Activated gamma-delta T cell treated with anti-CD3 and anti-CD28 coated beads, Interleukin-2, amount 50 U/mL, for 16 hours (primary cell): ENCODE measurements around the gene FAM181A.

Experiments
- DNase-seq: peaks from one replicate; pipeline ENCODE4 v3.0.0-alpha.2; 2020; ENCODE audit warnings: low read depth

Gene FAM181A

DNA sequence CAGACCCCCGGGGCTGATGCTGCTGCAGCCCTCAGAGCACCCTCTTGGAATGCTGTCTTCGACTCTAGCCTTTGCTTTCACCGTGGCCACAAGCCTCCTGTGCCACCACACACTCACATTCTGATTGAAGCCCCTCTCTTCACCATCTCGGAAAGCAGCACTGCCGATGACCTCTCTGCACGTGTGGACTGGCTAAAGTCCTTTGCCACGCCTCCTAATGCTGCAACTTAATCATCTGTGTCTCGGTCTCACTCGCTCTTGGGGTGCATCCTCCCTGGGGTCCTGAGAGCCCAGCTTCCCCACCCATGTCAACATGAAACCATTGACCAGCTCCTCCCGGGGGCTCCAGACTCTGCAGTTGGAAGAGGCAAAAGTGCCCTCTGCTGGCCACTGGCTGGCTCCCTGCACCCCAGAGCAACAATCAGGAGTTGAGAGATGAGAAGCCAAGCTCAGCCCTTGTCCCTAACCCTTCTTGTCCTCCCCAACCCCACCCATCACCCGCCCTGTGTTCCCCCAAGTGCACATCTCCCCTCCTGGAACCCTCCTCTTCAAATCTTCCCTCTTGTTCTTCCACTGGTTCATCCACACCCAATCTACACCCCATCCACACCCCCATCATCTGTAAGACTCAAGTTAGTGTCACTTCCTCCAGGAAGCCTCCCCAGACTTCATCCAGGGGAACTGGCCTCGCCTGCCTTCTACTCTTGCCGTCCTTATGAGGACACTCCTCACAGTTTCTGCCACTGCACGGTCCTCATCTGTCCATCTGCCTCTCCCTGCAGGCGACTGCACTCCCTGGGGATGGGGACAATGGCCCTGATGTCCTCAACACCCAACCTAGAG is 23.6 kb upstream of the FAM181A start:
- DNase-seq = no peak

GRCh38 chr14:93905623-93906022 is 21.5 kb upstream of the FAM181A start:
- DNase-seq = no peak

DNA sequence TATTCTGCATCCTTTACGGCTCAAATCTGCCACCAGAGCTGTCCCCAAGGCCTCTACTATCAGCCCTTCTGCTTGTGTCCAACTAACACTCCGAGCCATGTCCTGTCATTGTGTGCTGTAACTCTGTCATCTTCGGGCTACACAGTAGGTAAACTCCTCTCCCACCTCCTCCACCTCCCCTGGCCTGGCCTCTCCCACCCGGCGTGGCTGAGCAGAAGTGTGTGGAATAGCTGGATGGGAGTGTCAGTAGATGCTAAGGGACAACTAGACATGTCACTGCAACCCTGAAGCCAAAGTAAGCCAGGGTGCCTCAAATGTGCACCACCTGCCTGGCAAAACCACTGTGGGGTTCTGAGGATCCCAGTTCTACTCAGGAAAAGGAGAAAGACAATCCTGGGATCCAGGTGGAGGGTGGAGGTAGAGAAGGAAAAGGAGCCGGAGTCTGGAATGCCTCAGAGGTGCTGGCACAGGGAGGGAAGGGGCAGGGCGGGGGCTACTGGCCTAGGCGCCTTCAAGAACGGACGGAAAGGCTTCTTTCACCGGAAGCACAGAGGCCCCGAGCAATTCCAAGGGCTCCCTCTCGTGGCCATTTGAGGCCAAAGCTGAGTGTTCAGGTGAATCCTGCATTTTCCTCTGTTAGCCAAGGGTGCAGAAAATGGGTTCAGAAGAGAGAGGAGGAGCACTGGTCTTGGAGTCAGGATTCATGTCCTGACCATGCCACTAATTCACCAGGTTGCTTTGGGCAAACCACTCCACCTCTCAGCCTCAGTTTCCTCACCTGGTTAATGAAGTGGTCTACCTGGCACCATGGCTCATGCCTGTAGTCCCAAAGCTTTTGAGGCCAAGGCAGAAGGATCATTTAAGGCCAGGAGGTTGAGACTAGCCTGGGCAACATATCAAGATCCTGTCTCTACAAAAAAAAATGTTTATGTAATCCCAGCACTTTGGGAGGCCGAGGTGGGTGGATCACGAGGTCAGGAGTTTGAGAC is 20.5 kb upstream of the FAM181A start:
- DNase-seq = peak; percentile 11

- no peak for DNase-seq
Measured at GRCh38 chr14:93909429-93910128, 17.6 kb upstream of the FAM181A start.

GRCh38 chr14:93911975-93912615 is 15.0 kb upstream of the FAM181A start:
- DNase-seq = no peak

DNA sequence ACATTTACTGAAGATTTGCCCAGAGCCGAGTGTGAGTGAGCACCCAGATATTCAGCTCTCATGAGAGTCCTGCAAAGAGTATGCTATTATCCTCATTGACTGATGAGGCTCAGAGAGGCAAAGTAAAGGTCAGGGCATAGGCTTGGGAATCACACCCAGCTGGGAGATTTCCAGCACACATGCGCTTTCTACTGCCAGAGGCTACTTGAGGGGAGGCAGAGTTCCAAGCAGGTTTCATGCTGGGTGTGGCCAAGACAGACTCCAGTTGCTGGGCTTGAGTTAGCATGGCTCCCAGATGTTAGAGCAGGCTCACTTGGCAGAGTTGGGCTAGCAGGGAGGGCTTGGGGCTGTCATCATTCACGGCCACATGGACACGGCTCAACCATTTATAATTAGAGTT is 14.4 kb upstream of the FAM181A start:
- DNase-seq = no peak

- no peak for DNase-seq
Measured at GRCh38 chr14:93914278-93914677, 12.9 kb upstream of the FAM181A start.

- no peak for DNase-seq
Measured at GRCh38 chr14:93915070-93915705, 12.0 kb upstream of the FAM181A start.

DNA sequence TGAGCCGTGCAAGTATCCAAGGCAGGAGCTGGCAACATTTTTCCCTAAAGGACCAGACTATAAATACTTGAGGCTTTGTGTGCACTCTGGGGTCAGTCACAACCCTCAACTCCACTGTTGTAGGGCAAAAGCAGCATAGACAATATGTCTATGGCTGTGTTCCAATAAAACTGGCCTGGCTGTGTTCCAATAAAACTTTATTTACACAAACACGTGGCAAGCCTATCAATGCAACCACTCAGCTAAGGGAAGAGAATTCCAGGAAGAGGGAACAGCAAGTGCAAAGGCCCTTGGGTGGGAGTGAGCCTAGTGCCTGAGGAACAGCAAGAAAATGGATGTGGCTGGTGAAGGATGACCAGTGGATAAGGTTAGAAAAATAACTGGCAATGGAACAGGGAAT is 11.3 kb upstream of the FAM181A start:
- DNase-seq = no peak

GRCh38 chr14:93916498-93916897 is 10.6 kb upstream of the FAM181A start:
- DNase-seq = no peak

- DNase-seq = no peak
Measured at GRCh38 chr14:93917141-93917540, 10.0 kb upstream of the FAM181A start.

- no peak for DNase-seq
Measured at GRCh38 chr14:93921001-93921806, 5.9 kb upstream of the FAM181A start.

- DNase-seq = no peak
Measured at GRCh38 chr14:93923626-93924025, 3.5 kb upstream of the FAM181A start.

DNA sequence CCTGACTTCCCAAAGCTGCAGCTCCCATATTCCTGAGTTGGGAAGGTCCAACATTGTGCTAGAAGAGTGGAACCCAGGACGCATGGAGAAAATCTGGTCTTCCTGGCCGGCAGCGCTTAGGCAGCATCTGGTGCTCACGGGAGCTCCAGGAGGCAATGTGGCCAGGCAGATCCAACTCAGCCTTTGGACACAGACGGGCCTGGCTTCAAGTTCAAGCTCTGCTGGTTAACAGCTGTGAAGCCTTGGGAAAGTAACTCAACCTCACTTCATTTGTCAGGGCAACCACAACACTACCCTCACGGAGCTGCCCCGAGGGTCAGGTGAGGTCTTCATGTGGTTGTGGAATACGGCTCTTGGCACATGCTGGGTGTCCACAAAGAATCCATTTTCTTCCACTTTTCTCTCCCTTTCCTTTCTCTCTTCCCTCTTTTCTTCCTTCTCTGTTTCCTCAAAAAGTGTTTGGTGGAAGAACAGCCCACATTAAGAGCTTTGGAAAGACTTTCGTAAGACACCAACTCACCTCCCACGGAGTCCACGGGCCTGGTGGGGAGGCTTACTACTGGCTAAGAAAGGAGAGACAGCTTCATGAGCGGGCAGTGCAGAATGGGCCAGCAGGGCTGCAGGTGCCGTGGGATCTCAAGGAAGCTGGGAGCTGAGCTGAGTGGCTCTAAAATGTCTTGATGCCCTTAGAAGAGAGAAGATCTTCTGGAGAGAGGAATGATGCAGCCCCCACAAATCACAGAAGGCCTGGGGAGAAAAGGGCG is 2.4 kb upstream of the FAM181A start:
- no peak for DNase-seq

GRCh38 chr14:93925374-93925895 is 1.7 kb upstream of the FAM181A start:
- DNase-seq = no peak

DNA sequence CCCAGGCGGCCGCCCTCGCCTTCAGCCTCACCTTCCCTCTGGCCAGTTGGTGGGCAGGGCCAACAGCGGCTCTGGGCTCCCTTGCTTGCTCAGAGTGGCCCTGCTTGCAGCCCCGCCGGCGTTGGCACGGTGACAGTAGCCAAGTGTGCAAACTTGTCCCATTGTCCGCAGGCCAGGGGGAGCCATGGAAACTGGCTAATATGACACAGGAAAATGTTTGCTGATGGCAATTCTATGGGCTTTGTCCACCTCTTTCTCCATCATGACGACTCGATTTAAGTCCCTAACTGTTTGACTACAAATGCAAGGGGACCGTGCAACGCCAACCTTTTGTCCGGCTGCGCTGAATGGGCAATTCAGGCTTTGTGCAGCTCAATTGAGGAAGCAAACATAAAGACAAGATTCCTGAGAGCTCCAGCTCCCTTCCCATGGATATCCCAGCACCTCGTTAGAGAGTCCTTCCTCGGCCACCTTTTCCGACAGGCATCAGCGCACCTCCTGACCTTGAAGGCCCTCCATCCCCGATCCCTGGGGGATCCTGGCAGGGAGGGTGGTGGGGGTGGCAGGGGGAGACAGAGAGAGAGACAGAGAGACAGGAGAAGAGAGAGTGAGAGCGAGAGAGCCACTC is 785 bp upstream of the FAM181A start:
- DNase-seq = no peak

- DNase-seq = no peak
Measured at GRCh38 chr14:93927800-93928145, 629 bp downstream of the FAM181A start.

DNA sequence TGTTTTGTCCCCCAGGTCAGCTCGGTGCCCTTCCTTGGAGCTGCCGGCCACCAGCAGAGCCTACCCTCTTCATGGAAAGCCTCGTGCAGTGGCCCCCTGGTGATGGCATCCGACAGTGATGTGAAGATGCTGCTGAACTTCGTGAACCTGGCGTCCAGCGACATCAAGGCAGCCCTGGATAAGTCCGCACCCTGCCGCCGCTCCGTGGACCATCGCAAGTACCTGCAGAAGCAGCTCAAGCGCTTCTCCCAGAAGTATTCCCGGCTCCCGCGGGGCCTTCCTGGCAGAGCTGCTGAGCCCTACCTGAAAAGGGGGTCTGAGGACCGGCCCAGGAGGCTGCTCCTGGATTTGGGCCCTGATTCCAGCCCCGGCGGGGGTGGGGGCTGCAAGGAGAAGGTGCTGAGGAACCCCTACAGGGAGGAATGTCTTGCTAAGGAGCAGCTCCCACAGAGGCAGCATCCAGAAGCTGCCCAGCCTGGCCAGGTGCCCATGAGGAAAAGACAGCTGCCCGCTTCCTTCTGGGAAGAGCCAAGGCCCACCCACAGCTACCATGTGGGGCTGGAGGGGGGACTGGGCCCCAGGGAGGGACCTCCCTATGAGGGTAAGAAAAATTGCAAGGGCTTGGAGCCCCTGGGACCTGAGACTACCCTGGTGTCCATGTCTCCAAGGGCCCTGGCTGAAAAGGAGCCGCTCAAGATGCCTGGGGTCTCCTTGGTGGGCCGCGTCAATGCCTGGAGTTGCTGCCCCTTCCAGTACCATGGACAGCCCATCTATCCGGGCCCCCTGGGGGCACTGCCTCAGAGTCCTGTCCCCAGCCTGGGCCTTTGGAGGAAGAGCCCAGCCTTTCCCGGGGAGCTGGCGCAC is 1.3 kb downstream of the FAM181A start:
- no peak for DNase-seq
